HG02943 (cell line): ENCODE measurements around the gene SALL3.
"Not testable (repeated sequence)": the region's sequence is repeated elsewhere in the genome, so short reads cannot be mapped to it uniquely, and the experiment has no call there.

Source experiments
- ATAC-seq: cut with Tn5 transposase; IDR thresholded peaks from one replicate; pipeline ENCODE4 v1.9.1; 2021; ENCODE audit warnings: mild to moderate bottlenecking, low read depth, moderate library complexity; ENCODE audit not compliant: unreplicated experiment

Gene SALL3

DNA sequence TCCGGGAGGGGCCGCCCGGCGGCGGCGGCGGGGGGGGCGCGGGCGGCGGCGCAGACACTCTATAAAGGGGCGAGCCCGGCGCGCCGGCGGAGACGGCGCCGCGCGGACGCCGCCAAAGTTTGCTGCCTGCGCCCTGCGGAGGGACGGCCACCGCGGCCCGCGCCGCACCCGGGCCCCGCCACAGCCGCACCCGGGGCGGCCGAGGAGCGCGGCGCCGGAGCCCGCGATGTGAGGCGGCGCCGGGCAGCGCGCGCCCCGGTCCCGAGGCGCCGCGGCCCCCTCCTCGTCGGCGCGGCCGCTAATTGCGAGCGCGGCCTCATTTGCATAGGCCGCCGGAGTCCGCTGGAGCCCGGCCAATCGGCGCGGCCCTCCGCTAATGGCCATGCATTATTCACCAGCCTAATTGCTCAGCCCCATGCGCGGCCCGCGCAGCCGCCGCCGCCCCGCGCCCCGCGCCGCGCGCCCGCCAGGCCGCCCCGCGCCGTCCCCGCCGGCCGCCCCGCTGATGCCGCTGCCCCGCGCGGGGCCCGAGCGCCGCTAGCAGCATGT, at the start of gene SALL3:
SALL3 (plus strand) TSS at position 89 of the 549 bp plus-strand sequence; CDS start at position 546, 457 bp downstream.
- no peak for ATAC-seq

DNA sequence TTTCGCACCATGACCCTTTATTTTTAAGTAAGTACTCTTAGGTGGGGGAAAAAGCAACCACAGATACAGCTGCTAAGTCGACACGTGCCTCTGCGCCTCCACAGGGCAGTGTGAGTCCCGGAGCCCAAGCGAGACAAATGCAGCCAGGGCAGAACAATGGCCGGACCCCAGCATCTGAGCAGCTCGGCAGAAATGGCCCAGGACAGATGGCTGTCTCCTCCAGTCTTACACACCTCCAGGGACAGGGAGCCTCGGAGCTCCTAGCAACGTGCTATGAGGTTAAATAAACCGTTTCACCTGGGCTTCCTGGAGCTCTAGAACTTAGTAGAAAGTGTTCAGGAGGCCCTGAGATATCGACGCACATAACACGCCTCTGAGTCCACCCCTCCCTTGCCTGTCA, 47.3 kb upstream of the SALL3 start:
- no peak for ATAC-seq

DNA sequence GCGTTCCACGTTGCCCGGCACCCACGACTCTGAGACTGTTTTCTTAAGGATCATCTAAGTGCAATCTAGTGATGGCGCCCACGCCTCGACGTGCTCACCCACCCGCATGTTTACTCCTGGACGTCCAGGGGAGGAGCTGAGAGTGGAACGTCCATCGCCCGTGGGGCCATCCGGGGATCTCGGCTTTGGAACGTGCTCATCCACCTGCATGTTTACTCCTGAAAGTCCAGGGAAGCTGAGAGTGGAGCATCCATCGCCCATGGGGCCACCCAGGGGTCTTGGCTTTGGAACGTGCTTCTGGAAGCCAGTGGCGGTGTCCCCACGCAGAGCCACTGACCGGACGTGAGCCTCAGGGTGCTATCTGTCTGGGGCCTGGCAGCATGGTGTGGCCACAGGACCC, 45.6 kb upstream of the SALL3 start:
- no peak for ATAC-seq

DNA sequence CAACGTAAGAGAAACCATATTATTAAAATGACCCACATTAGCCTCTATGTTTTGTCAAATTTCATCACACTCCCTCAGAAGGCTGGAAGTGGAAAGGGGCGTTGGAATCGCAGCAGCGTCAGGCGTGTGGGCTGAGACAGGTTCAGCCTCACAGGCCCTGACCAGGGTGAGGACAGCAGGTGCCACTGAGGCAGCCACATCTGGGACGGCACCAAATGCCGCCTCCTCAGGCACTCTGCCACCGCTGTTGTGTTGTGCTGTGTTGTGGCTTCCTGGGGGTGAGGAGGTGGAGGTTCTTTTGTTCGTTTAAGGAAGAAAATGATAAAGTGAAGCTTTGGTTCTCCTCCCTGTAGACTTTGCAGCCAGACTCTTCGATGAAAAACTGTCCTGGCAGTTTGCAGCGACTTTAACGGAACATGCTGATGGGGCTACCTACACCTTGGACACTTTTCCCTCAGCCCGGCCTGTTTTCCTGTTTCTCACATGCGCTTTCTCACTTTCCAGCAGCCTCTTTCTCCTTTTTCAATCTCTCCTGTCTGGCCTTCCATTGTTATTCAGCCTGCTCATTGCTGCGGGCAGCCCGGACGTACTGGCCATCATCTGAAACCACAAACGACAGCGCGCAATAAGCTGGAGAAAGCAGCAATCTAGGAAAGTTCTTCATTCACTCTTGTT, 44.9 kb upstream of the SALL3 start:
- no peak for ATAC-seq

DNA sequence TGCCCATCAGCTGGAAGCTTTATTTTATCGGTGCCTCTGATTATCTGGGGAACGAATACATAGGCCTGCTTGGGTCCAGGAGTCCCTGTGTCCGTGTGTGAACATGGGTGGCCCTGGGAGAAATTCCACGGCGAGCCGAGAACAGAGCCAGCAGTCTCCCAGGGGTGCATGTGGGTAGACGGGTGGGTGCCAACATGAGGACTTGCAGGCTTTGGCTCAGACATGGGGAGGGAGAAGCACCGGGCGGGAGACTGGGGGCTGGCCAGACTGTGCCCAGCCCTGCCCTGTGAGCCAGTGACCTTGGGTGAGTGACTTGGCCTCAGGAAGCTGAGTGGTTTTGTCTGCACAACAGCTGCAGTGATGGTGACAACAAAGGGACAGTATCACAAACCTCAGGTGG, 44.2 kb upstream of the SALL3 start:
- ATAC-seq = no peak

- no peak for ATAC-seq
Observed at GRCh38 chr18:78936251-78937005, 43.2 kb upstream of the SALL3 start.

GRCh38 chr18:78937166-78937565, 42.5 kb upstream of the SALL3 start:
- ATAC-seq = no peak

- ATAC-seq = no peak
Observed at GRCh38 chr18:78939105-78939504, 40.5 kb upstream of the SALL3 start.

DNA sequence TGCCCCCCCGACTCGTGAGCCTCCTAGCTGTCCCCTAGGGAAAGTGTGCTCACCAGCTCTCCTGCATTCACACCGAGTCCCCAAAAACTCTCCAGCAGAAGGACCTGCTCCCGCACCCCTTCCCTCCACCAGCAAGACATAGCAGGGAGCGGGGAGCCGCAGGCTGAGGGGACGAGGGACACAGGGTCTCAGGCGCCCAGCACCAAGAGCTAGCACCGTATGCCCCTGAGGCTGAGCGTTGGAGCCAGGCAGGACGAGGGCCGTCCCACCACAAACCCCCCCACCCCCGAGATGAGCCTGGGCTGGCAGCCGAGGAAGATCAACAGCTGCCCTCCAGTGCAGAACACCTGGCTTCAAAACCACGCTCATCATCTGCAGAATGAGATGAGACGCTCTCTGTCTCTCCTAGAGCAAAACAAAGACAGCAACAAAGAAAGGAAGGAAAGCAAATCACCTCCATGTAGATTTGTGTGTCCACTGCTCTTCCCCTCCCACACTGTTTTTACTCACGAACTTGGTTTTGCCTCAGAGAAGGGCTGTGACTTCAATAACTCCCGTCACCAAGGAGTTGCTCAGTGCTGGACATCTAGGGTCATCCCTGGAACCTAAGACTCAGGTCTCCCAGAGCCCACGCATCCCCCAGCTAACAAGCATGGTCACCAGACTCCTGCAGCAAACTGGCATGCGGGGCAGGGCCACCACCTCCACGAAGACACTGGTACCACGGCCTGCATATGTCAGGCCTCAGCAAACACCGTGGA, 39.7 kb upstream of the SALL3 start:
- ATAC-seq = no peak

DNA sequence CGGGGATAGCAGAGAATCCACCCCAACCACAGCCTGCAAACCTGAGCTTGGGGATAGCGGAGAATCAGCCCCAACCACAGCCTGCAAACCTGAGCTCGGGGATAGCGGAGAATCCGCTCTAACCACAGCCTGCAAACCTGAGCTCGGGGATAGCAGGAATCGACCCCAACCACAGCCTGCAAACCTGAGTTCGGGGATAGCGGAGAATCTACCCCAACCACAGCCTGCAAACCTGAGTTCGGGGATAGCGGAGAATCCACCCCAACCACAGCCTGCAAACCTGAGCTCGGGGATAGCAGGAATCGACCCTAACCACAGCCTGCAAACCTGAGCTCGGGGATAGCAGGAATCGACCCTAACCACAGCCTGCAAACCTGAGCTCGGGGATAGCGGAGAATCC, 37.4 kb upstream of the SALL3 start:
- ATAC-seq = not testable (repeated sequence)

- ATAC-seq = no peak
Observed at GRCh38 chr18:78945628-78946027, 34.0 kb upstream of the SALL3 start.

DNA sequence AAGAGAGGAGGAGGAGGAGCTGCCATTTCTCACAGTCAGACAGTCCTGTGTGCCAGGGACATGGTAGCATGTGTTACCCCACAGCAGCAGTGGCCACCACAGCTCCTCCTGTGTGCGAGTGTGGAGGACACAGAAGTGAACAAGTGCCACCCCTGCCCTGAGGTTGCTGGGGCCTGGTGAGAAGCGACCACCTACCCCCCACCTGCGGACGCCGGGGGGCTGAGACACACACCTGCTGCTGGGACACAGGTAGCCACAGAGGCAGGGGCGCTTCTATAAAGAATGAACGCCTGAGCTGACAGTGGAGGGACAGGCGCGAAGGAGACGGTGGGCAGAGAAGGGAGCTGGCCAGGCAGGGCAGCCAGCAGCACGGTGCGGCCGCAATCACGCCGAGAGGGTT, 32.3 kb upstream of the SALL3 start:
- no peak for ATAC-seq

GRCh38 chr18:78948221-78948620, 31.4 kb upstream of the SALL3 start:
- no peak for ATAC-seq

DNA sequence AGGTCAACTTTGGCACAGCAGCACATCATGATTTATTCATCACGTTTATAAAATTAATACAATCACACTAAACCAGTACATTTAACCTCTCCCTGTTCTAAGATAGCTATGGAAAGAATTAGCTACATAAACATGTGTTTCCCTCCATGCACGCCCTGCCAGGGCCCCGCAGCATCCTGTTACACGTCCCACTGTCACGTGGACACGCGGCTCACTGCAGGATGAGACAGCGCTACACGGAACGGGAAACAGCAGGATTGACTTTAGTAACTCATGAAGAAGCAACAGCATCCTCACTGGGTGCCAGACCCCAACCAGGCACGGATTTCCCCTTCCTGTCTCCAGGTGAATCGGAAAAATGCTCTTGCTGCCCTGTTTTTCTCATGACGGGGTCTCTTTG, 30.9 kb upstream of the SALL3 start:
- no peak for ATAC-seq

GRCh38 chr18:78949216-78949615, 30.4 kb upstream of the SALL3 start:
- no peak for ATAC-seq

DNA sequence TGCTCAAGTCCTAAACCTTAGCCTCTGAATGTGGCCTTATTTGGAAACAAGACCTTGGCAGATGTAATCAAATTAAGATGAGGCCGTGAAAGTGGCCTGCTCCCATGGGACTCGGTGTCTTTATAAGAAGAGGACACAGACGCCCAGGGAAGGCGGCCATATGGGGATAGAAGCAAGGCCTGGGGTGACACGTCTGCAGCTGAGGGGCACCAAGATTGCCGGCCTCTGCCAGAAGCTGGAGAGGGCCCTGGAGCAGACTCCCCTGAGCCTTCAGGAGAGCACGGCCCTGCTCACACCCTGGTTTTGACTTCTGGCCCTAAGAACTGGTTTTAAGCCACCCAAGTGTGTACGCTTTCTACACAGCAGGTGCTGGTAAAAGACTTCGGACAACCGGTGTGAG, 29.2 kb upstream of the SALL3 start:
- ATAC-seq = no peak

DNA sequence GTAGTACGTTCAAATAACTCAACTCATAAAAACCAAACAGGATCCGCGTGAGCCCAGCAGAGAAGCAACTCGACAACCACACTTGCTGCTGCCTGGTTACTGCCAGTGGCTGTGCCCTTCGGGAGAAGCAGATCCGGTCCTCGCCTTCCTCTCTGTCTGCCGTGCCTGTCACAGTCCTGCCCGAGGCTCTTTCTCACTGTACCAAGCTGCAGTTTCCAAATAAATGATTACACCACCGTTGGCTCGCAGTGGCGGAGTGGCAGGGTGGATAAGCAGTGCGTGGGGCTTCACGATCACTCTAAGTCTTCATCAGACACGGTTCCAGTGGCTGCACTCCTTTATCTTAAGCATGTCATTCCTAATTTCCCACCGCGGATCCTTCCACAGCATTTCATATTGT, 26.1 kb upstream of the SALL3 start:
- ATAC-seq = no peak

DNA sequence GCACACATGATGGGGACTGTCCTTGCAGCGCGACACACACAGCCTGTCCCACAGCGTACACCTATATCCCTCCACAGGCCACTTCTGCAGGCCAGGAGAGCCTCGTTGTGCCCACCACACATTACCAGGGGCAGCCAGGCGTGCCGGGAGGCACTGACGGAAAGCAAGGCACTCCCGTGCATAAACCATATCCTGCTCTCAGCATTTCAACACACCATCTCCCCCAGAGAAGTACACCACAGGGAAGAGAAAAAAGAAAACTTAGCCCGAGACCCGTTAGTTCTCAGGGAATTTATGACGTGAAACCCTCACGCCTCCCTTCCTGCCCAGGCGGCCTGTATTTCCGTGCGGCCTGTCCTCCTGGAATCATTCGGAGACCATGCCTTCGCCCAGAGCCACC, 24.6 kb upstream of the SALL3 start:
- ATAC-seq = no peak

DNA sequence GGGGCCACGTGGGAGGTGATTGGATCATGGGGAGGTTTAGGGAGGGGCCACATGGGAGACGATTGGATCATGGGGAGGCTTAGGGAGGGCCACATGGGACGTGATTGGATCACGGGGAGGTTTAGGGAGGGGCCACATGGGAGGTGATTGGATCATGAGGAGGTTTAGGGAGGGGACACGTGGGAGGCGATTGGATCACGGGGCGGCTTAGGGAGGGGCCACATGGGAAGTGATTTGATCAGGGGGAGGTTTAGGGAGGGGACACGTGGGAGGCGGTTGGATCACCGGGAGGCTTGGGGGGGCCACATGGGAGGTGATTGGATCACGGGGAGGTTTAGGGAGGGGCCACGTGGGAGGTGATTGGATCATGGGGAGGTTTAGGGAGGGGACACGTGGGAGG, 22.5 kb upstream of the SALL3 start:
- no peak for ATAC-seq

DNA sequence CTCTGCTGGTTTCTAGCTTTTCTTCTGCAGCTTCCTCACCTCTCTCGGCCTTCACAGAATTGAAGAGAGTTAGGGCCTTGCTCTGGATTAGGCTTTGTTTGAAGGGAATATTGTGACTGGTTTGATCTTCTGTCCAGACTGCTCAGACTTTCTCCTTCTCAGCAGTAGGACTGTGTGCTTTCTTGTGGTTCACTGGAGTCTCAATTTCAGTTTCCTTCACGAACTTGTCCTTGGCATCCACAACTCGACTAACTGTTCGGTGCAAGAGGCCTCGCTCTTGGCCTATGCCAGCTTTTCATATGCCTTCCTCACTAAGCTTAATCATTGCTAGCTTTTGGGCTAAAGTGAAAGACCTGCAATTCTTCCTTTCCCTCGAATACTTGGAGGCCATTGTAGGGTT, 18.9 kb upstream of the SALL3 start:
- ATAC-seq = no peak

GRCh38 chr18:78962098-78962497, 17.5 kb upstream of the SALL3 start:
- no peak for ATAC-seq
